ENCODE data around the gene NFATC1. TPM values are rescaled to one million over a fixed set of nuclear protein-coding genes. Genes with fewer than 3 reads are reported as not detected.

The NFATC1 gene
- total RNA-seq, 1 donor from 2014 or later = 8.1 TPM

DNA sequence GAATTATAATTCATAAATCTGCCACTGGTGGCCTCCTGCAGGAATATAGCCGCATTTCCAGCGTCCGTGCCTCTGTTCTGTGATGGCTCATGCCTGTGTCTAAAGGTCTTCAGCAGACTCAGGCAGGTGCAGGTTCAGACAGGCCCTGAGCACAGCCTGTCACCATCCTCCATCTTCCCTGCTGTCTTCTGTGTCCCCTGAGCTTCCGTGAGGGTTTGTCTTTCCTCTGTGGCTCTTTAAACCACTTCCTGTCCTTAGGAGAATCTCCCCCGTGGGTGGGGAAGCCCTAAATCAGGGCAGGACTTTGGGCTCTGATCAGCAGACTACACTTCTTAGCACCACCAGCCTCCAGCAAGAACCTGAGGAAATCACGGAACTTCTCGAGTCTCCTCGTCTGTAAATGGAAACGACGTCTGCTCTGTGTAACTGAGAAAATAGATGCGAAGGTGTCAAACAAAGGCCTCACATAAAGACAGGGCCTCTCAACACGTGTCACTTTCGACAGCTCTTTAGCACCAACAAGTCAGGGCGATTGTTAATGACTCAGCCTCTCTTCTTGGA, 24.1 kb upstream of the NFATC1 start:
- no peak for DNase-seq (ENCODE audit: extremely low spot score, unreplicated experiment)
- peaks cover 4% of the 10 kb centered on the region for H3K36me3 Mint-ChIP-seq (ENCODE audit: unreplicated experiment)
- H3K4me3 Mint-ChIP-seq (ENCODE audit: unreplicated experiment) = no peak overlapping the region
- no peak overlapping the region for H3K27ac Mint-ChIP-seq (ENCODE audit: unreplicated experiment)
- TF ChIP-seq, protein P1, sequence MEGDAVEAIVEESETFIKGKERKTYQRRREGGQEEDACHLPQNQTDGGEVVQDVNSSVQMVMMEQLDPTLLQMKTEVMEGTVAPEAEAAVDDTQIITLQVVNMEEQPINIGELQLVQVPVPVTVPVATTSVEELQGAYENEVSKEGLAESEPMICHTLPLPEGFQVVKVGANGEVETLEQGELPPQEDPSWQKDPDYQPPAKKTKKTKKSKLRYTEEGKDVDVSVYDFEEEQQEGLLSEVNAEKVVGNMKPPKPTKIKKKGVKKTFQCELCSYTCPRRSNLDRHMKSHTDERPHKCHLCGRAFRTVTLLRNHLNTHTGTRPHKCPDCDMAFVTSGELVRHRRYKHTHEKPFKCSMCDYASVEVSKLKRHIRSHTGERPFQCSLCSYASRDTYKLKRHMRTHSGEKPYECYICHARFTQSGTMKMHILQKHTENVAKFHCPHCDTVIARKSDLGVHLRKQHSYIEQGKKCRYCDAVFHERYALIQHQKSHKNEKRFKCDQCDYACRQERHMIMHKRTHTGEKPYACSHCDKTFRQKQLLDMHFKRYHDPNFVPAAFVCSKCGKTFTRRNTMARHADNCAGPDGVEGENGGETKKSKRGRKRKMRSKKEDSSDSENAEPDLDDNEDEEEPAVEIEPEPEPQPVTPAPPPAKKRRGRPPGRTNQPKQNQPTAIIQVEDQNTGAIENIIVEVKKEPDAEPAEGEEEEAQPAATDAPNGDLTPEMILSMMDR (IDR thresholded peaks at IDR 0.05) = no peak
- H3K27me3 Mint-ChIP-seq (ENCODE audit: unreplicated experiment) = no peaks in the 10 kb centered on the region
- H3K4me1 Mint-ChIP-seq (ENCODE audit: unreplicated experiment) = peaks cover 1% of the 10 kb centered on the region
- H3K9me3 Mint-ChIP-seq (ENCODE audit: unreplicated experiment) = no peaks in the 10 kb centered on the region

DNA sequence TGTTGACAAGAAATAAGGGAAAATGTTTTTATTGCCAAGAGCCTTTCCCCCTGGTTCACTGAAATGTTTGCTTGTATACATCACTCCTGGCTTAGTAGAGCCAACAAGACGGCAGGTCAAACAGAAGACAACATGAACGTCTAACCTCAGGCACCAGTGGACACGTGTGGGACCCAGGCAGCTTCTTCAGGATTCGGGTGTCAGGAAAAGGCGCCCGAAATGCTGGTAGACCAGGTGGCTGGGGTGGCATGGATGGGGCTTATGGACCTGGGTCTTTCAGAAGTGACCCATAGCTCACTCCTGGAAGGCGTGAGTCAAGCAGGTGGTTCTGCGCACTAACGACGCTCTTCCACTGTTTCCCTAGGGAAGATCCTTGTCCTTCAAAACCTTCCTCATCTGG, 23.3 kb upstream of the NFATC1 start:
- TF ChIP-seq, protein P1 (IDR thresholded peaks at IDR 0.05) = no peak
- Mint-ChIP-seq H3K4me1 (ENCODE audit: unreplicated experiment) (peaks cover 1% of the 10 kb centered on the region), H3K36me3 (ENCODE audit: unreplicated experiment) (peaks cover 4% of the 10 kb centered on the region), H3K27me3 (ENCODE audit: unreplicated experiment) (no peaks in the 10 kb centered on the region), H3K9me3 (ENCODE audit: unreplicated experiment) (no peaks in the 10 kb centered on the region), H3K4me3 (ENCODE audit: unreplicated experiment) (no peak overlapping the region), H3K27ac (ENCODE audit: unreplicated experiment) (no peak overlapping the region)
- DNase-seq (ENCODE audit: extremely low spot score, unreplicated experiment) = no peak

DNA sequence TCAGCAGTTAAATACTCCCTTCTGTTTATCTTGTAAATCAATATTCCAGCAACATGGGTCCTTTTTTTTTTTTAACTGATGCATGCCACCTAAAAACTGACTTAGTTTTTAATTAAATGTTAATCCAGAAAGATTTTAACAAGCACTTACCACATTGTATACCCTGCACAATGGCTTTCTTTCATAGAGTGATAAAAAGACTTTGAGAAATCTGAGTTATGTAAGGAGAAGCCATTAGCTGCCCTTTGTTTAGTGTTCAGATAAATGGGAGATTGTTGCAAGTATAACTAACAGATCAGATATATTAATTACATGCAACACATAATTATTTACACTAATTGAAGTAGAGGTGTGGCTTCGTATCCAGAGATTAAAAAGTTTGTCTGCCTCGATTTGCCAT, 22.7 kb upstream of the NFATC1 start:
- DNase-seq (ENCODE audit: extremely low spot score, unreplicated experiment) = no peak
- Mint-ChIP-seq H3K27me3 (ENCODE audit: unreplicated experiment) (no peaks in the 10 kb centered on the region), H3K27ac (ENCODE audit: unreplicated experiment) (no peak overlapping the region), H3K4me1 (ENCODE audit: unreplicated experiment) (peaks cover 1% of the 10 kb centered on the region), H3K9me3 (ENCODE audit: unreplicated experiment) (no peaks in the 10 kb centered on the region), H3K4me3 (ENCODE audit: unreplicated experiment) (no peak overlapping the region), H3K36me3 (ENCODE audit: unreplicated experiment) (peaks cover 4% of the 10 kb centered on the region)
- TF ChIP-seq, protein P1 (IDR thresholded peaks at IDR 0.05) = no peak

DNA sequence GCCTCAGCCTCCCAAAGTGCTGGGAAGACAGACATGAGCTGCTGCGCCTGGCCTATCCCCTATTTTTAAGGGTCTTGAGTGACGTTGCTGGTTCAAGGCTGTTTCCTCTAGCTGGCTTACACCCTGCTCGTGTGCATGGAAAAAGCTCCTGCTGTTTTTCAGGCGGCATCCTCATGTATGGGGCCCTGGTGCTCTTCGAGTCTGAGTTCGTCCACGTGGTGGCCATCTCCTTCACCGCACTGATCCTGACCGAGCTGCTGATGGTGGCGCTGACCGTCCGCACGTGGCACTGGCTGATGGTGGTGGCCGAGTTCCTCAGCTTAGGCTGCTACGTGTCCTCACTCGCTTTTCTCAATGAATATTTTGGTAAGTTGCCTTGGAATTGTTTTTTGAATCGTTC, 22.0 kb upstream of the NFATC1 start:
- Mint-ChIP-seq H3K4me3 (ENCODE audit: unreplicated experiment) (no peak overlapping the region), H3K4me1 (ENCODE audit: unreplicated experiment) (peaks cover 3% of the 10 kb centered on the region), H3K36me3 (ENCODE audit: unreplicated experiment) (peaks cover 7% of the 10 kb centered on the region), H3K27me3 (ENCODE audit: unreplicated experiment) (no peaks in the 10 kb centered on the region), H3K27ac (ENCODE audit: unreplicated experiment) (no peak overlapping the region), H3K9me3 (ENCODE audit: unreplicated experiment) (no peaks in the 10 kb centered on the region)
- no peak for DNase-seq (ENCODE audit: extremely low spot score, unreplicated experiment)
- TF ChIP-seq, protein P1 (IDR thresholded peaks at IDR 0.05) = no peak

DNA sequence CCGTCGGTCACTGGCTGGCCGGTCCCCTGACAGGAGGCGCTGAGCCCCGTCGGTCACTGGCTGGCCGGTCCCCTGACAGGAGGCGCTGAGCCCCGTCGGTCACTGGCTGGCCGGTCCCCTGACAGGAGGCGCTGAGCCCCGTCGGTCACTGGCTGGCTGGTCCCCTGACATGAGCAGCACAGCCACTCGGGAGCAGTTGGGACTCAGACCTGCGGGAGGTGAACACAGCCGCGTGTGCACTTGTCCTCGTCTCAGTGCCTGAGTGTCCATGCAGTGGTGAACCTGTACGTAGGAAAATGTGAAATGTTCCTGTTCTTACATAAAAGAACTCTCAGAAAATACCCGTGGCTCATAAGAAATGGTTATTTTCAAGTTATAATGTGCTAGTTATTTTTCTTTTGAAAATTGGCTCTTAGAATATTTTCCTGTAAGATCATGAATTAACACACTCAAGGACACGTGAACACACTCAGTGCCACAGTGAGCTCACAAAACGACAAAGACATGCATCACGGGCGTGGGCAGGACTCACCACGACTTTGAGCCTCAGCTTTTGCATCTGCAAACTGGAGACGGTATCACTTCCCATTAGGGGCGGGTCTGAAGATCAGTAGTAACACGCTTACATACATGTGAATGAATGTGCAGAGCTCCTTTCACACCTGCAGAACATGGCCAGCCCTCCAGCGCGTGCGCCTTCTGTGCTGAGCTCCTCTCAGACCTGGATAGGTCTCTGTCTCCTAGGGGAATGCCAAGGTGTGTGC, 21.1 kb upstream of the NFATC1 start:
- peaks cover 8% of the 10 kb centered on the region for H3K4me1 Mint-ChIP-seq (ENCODE audit: unreplicated experiment)
- no peaks in the 10 kb centered on the region for H3K27me3 Mint-ChIP-seq (ENCODE audit: unreplicated experiment)

More for the DNA sequence above, 21.1 kb upstream of the NFATC1 start:
- no peak overlapping the region for H3K4me3 Mint-ChIP-seq (ENCODE audit: unreplicated experiment)
- H3K36me3 Mint-ChIP-seq (ENCODE audit: unreplicated experiment) = peaks cover 10% of the 10 kb centered on the region
- no peaks in the 10 kb centered on the region for H3K9me3 Mint-ChIP-seq (ENCODE audit: unreplicated experiment)
- no peak overlapping the region for H3K27ac Mint-ChIP-seq (ENCODE audit: unreplicated experiment)
- TF ChIP-seq, protein P1 (IDR thresholded peaks at IDR 0.05) = no peak
- DNase-seq (ENCODE audit: extremely low spot score, unreplicated experiment) = peak; percentile 51

Measured in osteocyte (in vitro differentiated cells).